Measurements from ENCODE around the gene COPS9. TPM values are rescaled to one million over a fixed set of nuclear protein-coding genes. Genes with fewer than 3 reads are reported as not detected.

COPS9 gene
- polyA plus RNA-seq, 3 donors, result 77.0 to 96.9 (median 94.3) TPM

DNA sequence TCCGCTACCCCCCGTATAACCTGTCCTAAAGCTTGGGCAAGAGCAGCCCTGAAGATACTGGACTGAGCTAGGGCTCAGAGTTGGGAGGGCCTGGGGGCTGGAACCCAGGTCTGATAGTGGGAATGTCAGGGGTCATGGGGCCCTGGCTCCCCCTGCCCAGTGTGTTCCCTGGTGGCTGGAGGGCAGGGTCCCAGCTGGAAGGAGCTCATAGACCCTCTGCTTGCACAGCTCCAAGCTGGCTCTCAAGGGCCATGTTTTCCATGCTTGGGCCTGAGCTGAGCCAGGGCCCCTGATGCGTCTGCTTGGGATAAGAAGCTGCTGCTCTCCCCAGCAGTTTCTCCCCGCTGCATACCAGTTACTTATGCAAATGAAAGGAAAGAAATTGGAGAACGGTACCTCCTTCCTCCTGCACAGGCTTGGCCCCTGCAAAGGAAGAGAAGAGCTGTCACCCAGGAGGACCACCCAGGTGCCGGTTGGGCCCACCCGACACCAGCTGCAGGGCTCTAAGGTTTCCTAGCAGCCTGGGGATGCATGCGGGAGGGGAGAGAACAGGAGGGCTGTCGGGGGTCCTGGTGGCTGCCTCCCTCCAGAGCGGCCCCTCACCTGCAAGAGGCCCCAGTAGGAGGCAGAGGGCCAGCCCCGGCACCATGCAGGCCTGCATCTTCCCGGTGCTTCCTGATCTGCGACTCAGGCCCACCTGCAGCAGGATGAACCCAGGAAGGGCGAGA lies 3.7 kb upstream of the COPS9 start:
- peak; percentile 76 for DNase-seq

DNA sequence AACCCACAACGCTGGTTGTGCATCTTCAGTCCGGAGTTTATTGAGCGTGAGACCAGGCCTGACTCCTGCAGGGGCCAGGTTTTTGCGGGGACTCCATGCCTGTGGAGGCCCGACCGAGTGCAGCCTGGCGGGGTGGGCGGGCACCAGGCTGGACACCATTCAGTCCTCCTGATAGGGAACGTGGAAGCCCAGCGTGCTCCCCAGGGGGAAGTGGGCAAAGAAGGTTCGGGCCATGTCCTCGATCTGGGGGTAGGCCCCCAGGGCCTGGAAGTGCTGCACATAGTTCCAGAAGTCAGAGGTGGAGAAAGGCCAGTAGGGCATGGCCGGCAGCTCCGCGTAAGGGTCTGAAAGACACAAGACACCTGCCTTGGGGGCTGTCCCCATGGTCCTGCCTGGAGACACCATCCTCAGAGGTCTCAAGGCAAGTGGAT lies 2.9 kb upstream of the COPS9 start:
- DNase-seq, result no peak

DNA sequence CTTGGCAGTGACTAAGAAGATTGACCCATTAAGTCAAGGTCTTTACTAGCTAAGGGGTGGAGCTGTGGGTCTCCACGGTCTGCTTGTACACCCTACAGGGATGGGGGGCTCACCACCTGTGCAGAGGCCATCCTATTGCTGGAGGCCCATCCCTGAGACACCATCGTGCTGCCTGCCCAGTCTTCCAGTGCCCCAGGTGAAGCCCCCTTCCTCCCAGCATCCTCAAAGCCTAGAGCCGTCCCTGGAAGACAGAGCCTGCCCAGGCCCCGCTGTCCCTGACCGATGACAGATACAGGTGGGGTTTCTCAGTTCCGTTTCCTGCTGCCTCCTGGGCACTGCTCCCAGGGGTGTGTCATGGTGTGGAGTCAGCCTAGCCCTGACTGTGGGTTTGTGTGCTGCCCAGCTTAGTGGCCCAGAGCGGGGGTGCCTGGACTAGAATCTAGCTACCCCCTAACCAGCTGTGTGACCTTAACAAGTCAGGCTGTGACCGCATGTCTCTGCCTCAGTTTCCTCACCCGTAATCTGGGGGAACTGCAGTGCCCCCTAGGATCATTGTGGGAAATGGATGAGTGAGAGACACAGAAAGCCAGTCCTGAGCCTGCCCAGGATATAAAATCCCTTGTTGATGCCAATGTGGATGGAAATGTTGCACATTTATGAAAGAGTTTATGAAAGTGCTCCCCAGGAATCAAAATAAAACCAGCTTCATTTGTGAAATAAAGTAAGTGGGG lies 2.3 kb upstream of the COPS9 start:
- no peak for DNase-seq

DNA sequence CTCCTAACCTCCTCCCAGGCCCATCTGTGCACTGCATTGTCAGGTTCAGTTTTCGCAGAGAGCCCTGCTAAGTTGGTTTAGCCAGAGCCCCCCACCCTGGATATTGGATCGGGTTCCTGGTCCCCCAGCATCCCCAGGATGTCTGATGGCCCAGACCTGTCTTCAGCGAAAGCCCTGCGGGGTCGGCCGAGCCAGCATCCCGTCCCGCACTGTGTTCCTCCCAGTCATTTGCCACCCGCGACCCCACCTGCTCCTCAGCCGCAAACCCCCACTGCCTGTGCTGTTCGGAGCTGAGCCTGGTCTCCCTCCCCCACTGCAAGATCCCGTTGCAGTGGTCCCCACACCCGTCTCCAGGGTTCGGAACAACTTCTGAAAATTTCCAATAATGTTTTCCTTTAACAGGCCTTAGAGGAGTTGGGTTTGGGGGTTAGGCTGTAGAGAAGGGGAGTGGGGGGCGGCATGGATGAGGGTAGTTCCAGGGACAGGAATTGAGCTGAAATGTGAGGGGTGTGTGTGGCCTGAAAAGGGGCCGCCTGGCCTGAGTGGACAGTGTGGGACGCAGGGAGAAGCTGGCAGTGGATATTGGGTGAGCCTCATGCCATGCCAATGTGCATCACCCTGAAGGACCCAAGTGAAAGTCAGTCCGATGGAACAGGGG lies 1.6 kb upstream of the COPS9 start:
- no peak for DNase-seq

GRCh38 chr2:240136671-240137292 lies 677 bp upstream of the COPS9 start:
- DNase-seq, result no peak

DNA sequence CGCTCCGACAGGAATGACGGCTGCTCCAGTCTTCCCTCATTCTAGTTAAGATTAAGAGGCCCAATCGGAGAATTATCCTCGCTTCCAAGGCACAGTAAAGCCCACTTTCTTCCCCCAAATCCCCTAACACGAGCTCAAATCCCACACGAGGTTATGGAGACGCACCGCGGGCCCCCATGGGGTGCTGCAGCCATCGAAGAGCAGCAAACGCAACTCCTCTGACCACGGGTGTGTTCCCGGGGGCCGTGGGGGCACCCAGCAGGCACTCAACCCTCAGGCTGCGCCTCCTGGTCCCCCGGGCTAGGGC lies 446 bp downstream of the COPS9 start:
- no peak for DNase-seq

- DNase-seq, result no peak
Measured at GRCh38 chr2:240134956-240135520, 1.1 kb downstream of the COPS9 start.

GRCh38 chr2:240134466-240134865 lies 1.6 kb downstream of the COPS9 start:
- no peak for DNase-seq

- DNase-seq, result no peak
Measured at GRCh38 chr2:240133401-240133800, 2.7 kb downstream of the COPS9 start.

- no peak for DNase-seq
Measured at GRCh38 chr2:240132651-240132980, 3.5 kb downstream of the COPS9 start.

DNA sequence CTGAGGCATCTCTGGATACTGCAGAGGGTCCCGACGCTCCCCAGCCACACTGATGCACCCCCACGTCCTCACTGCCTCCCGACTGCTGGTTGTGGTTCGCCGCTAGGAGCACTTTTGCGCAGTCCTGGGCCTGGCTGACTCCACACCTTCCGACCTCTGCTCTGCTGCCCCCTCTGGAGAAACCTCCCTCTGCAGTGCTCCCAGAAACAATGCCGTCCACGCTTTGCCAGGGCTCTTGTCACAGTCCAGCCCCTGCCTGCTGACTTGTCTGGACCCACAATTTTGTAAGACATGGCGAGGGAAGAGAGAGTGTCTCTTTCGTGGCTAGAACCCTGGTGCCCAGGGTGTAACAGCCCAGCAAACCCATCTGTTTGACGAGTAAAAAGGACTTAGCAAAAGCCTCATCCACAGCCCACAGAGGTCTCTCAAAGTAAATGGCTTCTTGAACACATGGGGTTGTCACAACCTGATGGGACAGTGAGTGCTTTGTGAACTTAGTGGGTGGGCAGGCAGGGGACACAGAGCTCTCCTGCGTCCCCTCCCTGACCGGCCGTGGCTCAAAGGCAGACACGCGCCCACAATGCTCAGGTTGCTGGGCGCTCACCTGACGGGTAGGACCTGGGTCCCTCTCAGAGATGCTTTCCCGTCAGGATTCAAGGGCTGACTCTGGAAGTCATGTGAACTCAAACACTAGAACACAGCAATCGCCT lies 4.0 kb downstream of the COPS9 start:
- no peak for DNase-seq

DNA sequence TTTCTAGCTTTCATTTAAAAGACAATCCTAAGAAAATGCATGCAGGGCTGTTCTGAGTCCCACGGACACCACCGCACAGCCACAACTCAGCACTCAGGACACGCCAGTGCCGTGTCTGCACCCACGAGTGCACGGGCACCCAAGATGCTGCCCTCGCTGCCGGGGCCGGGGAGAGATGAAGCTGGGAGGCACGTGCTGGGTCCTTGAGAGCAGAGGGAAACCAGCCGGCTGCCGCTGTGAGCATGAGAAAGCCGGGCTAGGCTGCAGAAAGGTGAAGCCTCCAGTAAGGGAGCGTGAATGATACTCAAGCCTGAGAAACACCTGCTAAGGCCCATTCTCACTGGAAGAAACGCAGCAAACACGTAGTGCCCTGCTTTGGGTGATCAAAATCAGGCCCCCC lies 4.8 kb downstream of the COPS9 start:
- no peak for DNase-seq

- DNase-seq, result no peak
Measured at GRCh38 chr2:240130393-240131195, 5.5 kb downstream of the COPS9 start.

DNA sequence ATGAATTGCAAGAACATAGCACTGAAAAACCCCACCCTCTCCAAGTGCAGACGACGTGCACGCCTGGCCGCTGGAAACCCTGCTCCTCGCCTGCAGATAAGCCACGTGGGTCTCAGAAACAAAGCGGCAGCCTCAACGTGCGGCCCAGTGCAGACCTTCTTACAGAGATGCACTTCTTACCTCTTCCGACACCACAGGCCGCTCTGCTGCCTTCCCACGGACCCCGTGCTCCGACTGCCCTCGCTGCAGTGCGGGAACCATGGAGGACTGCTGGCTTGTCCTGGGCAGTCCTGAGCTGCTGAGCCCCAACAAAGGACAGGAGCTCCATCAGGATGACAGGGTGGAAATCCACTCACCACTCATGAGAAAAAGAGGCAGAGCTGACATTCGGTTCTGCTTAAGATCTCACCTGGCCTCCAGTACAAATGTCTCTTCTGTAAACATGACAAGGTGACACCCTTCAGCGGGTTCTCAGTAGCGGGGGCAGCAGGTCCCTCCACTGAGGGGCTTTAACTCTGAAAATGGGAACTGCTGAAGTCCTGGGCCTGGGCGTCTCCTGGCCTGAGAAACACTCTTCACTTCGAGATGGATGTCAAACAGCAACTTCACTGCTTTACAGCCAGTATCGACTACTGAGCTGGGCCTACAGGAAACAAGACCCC lies 6.2 kb downstream of the COPS9 start:
- no peak for DNase-seq

GRCh38 chr2:240129311-240129710 lies 6.8 kb downstream of the COPS9 start:
- no peak for DNase-seq

DNA sequence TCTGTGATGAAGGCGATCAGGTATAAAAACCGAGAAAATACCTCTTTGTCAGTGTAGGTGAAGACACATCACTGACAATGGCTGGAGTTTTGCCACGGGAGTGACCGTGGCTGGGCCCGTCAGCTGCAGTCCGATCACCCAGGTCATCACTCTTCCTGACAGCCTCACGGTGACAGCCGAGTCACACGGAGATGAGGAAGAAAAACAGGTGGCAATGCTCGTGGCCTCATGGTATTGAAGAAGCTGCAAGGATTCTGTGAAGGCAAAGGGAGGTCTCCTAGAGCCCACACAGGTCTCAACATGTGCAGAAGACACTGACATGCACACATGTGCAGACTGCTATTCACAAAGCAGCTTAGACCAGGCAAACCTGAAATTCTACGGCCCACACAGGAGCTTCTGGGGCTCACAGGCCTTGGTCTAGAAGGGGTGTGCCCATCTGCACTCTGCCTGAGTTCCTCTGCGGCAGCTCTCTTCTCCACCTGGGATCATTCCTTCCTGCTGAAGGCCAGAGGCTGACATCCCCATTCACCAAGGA lies 7.4 kb downstream of the COPS9 start:
- DNase-seq, result no peak

DNA sequence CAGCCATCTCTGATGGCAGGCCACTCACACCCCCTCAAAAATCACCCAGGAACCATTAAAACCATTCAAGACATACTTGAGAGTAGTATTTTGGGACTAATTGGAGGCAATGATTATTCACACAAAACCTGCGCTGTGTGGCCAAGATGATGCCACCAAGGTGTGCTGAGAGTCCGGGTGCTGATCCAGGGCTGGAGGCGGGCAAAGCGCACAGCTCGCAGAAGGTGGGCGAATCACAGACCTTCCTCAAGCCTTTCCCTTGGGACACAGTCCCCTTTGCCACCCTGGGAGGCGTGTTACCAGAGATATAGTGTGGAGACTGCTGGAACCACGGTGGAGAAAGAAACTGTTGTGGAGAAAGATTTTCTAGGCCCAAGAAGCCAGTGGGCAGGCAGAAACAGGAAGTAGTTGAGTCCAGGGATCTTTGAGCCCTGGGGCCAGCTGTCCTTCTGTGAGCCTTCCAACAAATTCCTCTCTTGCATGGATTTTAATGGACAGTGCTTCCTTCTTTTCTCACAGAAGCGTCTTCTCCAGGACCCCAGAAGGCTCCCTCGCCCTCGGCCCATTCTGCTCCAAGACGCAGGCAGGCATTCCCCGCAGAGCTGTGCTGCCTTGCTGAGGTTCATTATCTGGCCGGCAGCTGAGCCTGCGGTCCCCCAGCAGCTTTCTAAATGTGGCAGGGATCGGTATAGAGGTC lies 8.0 kb downstream of the COPS9 start:
- DNase-seq, result no peak

DNA sequence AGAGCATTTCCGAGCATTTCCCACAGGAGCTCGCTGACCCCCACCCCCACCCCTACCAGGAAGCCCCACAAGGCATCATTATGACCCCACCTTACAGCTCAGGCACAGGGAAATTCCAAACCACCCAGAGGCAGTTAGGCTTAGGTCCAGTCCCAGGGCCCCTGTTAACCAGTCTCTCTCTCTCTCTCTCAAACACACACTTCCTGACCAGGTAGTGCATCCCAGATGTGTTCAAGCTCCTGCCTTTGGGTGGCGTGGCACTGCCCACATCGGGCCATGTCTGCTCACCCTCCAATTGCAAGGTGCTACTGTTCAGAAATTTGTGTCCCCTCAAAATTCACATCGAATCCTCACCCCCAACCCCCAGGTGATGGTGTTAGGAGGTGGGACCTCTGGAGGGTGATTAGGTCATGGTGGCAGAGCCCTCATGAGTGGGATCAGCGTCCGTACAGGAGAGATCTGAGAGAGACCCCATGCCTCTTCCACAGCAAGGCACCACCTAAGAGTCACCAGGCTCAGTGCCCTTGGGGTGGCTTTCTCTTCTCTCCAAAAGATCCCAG lies 8.8 kb downstream of the COPS9 start:
- no peak for DNase-seq

GRCh38 chr2:240126731-240127130 lies 9.4 kb downstream of the COPS9 start:
- no peak for DNase-seq
